Liver (tissue), 9 donors: Measurements from ENCODE around the gene ZIK1. TPM values are rescaled to one million over a fixed set of nuclear protein-coding genes. Genes with fewer than 3 reads are reported as not detected.
A peak's percentile ranks its signal among the peaks of the same experiment; 100 is the strongest.

Source experiments
- DNase-seq: peaks from one replicate; pipeline ENCODE4 v3.0.0-alpha.2; 2017; ENCODE audit warnings: low spot score
- H3K27ac ChIP-seq, 2 donors: one replicate each; pipeline ENCODE4 v1.7.0; 2013; ENCODE audit warnings: inconsistent platforms in 2 of 2, low read length in 2 of 2, control low read depth in 1 of 2, low read depth in 1 of 2, mild to moderate bottlenecking in 1 of 2
- H3K27me3 ChIP-seq, 4 donors: one replicate each; pipeline versions ENCODE4 v1.6.1 to v1.7.0; 2013; ENCODE audit warnings: low read length in 3 of 4, inconsistent platforms in 1 of 4, mild to moderate bottlenecking in 1 of 4, moderate library complexity in 1 of 4; ENCODE audit not compliant: control insufficient read depth in 4 of 4, insufficient read depth in 4 of 4
- H3K36me3 ChIP-seq, 4 donors: one replicate each; pipeline versions ENCODE4 v1.6.1 to v1.7.0; 2013; ENCODE audit warnings: low read length in 3 of 4, mild to moderate bottlenecking in 3 of 4, low read depth in 1 of 4, moderate library complexity in 1 of 4; ENCODE audit not compliant: control insufficient read depth in 4 of 4, insufficient read depth in 3 of 4
- H3K4me1 ChIP-seq, 4 donors: one replicate each; pipeline versions ENCODE4 v1.6.1 to v1.7.0; 2013; ENCODE audit warnings: low read length in 3 of 4, mild to moderate bottlenecking in 3 of 4, moderate library complexity in 1 of 4; ENCODE audit not compliant: control insufficient read depth in 4 of 4, insufficient read depth in 4 of 4
- H3K4me3 ChIP-seq, 3 donors: one replicate each; pipeline versions ENCODE4 v1.6.1 to v1.7.0; 2013; ENCODE audit warnings: low read length in 3 of 3, control low read depth in 1 of 3, low read depth in 1 of 3, mild to moderate bottlenecking in 1 of 3
- H3K9ac ChIP-seq, 2 donors: one replicate each; pipeline ENCODE4 v1.7.0; 2013; ENCODE audit warnings: low read length in 2 of 2, mild to moderate bottlenecking in 2 of 2, moderate library complexity in 2 of 2, control low read depth in 1 of 2, low read depth in 1 of 2
- H3K9me3 ChIP-seq, 4 donors: one replicate each; pipeline versions ENCODE4 v1.6.1 to v1.7.0; 2013; ENCODE audit warnings: low read length in 3 of 4; ENCODE audit not compliant: control insufficient read depth in 4 of 4
- EGR1 ChIP-seq, 2 donors: IDR thresholded peaks; 2 replicates each; pipeline ENCODE4 v1.6.1; 2016 to 2018; ENCODE audit warnings: antibody characterized with exemption in 2 of 2, low read depth in 2 of 2
- FOXA1 ChIP-seq: IDR thresholded peaks from 2 replicates; pipeline ENCODE4 v1.6.1; 2016; ENCODE audit warnings: antibody characterized with exemption
- FOXA2 ChIP-seq: IDR thresholded peaks from 2 replicates; pipeline ENCODE4 v1.6.1; 2016; ENCODE audit warnings: antibody characterized with exemption
- GABPA ChIP-seq, 2 donors: IDR thresholded peaks in 1 of 2; conservative IDR thresholded peaks in 1 of 2; 2 replicates each; pipeline ENCODE4 v1.6.1; 2016; ENCODE audit warnings: antibody characterized with exemption in 2 of 2, mild to moderate bottlenecking in 1 of 2, moderate library complexity in 1 of 2
- HNF4A ChIP-seq, 2 donors: conservative IDR thresholded peaks; 2 replicates each; pipeline ENCODE4 v1.6.1; 2016; ENCODE audit warnings: antibody characterized with exemption in 2 of 2, mild to moderate bottlenecking in 2 of 2
- HNF4G ChIP-seq: IDR thresholded peaks from 2 replicates; pipeline ENCODE4 v1.6.1; 2016; ENCODE audit warnings: antibody characterized with exemption
- JUND ChIP-seq, 2 donors: IDR thresholded peaks; 2 replicates each; pipeline ENCODE4 v1.6.1; 2016; ENCODE audit warnings: antibody characterized with exemption in 2 of 2
- NR2F2 ChIP-seq: IDR thresholded peaks from 2 replicates; pipeline ENCODE4 v1.6.1; 2016; ENCODE audit warnings: antibody characterized with exemption
- RAD21 ChIP-seq, 2 donors: IDR thresholded peaks; 2 replicates each; pipeline ENCODE4 v1.6.1; 2016; ENCODE audit warnings: antibody characterized with exemption in 2 of 2, mild to moderate bottlenecking in 2 of 2
- RXRA ChIP-seq, 2 donors: IDR thresholded peaks; 2 replicates each; pipeline ENCODE4 v1.6.1; 2017 to 2018; ENCODE audit warnings: antibody characterized with exemption in 2 of 2, mild to moderate bottlenecking in 1 of 2
- SP1 ChIP-seq: IDR thresholded peaks from 2 replicates; pipeline ENCODE4 v1.6.1; 2018; ENCODE audit warnings: antibody characterized with exemption, mild to moderate bottlenecking
- TAF1 ChIP-seq: conservative IDR thresholded peaks from 2 replicates; pipeline ENCODE4 v1.6.1; 2016; ENCODE audit warnings: antibody characterized with exemption, mild to moderate bottlenecking
- YY1 ChIP-seq: IDR thresholded peaks from 2 replicates; pipeline ENCODE4 v1.6.1; 2016; ENCODE audit warnings: antibody characterized with exemption, mild to moderate bottlenecking
- WGBS: extraction: QIAGEN DNeasy Blood & Tissue Kit; methylation state at CpG from one replicate; pipeline ENCODE4 v1.1.7; 2013; 5-methylcytosine and 5-hydroxymethylcytosine counted together
- polyA plus RNA-seq, 2 donors: library from polyadenylated mRNA; stranded (reverse) in 1 of 2; unstranded in 1 of 2; fragments of 200-250 nt in 1 of 2; fragments of >200 nt in 1 of 2; fragmentation: Nextera tagmentation in 1 of 2; extraction: Ambion mirVana in 1 of 2; gene quantifications; one replicate each; pipeline versions ENCODE4 v1.2.1 to v1.2.3, GENCODE V29; 2013 to 2015
- total RNA-seq, 2 donors: library from RNA; depleted of rRNA; stranded (reverse); fragments of >200 nt; gene quantifications; one replicate each; pipeline ENCODE4 v1.2.3, GENCODE V29; 2014
- TF ChIP-seq, protein P1 (sequence below): IDR thresholded peaks from 2 replicates; pipeline ENCODE4 v1.6.1; 2016; ENCODE audit warnings: antibody characterized with exemption
- TF ChIP-seq, protein P2 (sequence below): IDR thresholded peaks from 2 replicates; pipeline ENCODE4 v1.6.1; 2016; ENCODE audit warnings: antibody characterized with exemption
- TF ChIP-seq, protein P3 (sequence below): IDR thresholded peaks from 2 replicates; pipeline ENCODE4 v1.6.1; 2016; ENCODE audit warnings: antibody characterized with exemption
- TF ChIP-seq, protein P4 (sequence below): fragments of 150-350 bp; IDR thresholded peaks from 2 replicates; pipeline ENCODE4 v1.5.1; 2017; ENCODE audit warnings: improper control_type of control experiment, low read depth, low read length; ENCODE audit not compliant: missing input control
- donor health status: healthy.
- donor health status: healthy.
- donor health status: healthy.
- donor health status: healthy.
- donor health status: healthy.

ZIK1 gene
- total RNA-seq (1 to 10 TPM; 1.2 to 8.6 TPM), polyA plus RNA-seq (under 1 TPM; 0.29 to 0.60 TPM)

DNA sequence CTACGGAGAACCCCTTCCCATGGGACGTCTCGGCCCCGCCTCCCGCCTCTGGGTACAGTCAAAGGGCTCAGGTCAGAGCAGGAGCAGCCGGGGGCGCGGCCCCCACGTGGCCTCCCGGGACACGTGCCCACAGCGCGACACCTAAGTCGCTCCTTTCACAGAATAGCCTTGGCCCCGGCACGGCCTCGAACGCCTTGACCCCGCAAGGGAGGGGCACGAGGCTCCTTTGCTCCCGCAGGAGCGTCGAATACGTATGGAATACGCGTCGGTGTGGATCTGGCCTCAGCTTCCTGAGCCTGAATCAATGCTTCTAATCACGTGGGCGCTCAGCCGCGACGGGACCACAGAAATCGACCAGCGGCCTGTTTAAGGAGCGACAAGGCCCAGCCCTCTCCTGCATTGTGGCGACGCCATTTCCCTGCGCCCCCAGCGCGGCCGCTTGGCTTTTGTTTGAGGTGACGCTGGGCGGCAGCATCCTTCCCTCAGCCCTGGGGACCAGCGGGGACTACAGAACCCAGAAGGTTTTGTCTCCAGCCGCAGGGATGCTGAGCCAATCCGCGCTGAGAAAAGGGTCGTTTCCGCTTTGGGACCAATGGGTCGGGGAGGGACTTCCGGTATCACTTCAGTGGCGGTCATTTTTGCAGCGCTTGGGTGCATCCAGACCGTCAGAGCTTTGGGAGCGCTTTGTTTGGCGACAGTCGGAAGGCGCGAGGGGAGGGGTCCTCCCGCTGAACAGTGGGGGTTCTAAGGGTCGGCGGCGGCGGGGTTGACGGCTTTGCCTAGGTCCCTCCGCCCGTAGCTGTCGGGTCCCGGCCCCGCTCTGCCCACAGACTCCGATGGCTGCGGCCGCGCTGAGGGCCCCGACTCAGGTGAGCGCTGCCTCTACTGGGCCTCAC is at the start of gene ZIK1:
Gene ZIK1, plus strand, starts transcription at position 625 of the 896 bp plus-strand sequence. Its CDS starts 212 bp downstream, at position 837.
- H3K27ac ChIP-seq, result no peak within 1 kb of the TSS
- peak; percentile 86 for DNase-seq
- peaks cover 0 to 3% (median 3%) of the 10 kb centered on the region in 4 donors for H3K4me1 ChIP-seq
- H3K9ac ChIP-seq, result peak within 1 kb of the TSS in 1 of 2 donors; percentile 18
- no peak for TF ChIP-seq EGR1 (IDR thresholded peaks at IDR 0.05; ENCODE audit: low read depth in 2 of 2)
- peak in 1 of 2 donors; percentile 8 for TF ChIP-seq RAD21 (IDR thresholded peaks at IDR 0.05)
- TF ChIP-seq GABPA (IDR thresholded peaks at IDR 0.05 in 1 of 2, conservative IDR thresholded peaks at IDR 0.05 in 1 of 2), result peak; percentile 83 to 94
- TF ChIP-seq NR2F2, result peak; percentile 46
- TF ChIP-seq HNF4G, result no peak
- no peak for TF ChIP-seq TAF1
- TF ChIP-seq, protein P1, sequence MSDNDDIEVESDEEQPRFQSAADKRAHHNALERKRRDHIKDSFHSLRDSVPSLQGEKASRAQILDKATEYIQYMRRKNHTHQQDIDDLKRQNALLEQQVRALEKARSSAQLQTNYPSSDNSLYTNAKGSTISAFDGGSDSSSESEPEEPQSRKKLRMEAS, result peak; percentile 67
- TF ChIP-seq, protein P2, sequence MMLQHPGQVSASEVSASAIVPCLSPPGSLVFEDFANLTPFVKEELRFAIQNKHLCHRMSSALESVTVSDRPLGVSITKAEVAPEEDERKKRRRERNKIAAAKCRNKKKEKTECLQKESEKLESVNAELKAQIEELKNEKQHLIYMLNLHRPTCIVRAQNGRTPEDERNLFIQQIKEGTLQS, result no peak
- peak; percentile 45 for TF ChIP-seq YY1
- H3K36me3 ChIP-seq, result peaks cover 0 to 5% (median under 1%) of the 10 kb centered on the region in 4 donors
- 6% methylated on average over 76 of the region's 76 CpGs for WGBS
- H3K9me3 ChIP-seq, result peaks cover 20 to 51% (median 39%) of the 10 kb centered on the region in 4 donors
- peak within 1 kb of the TSS; percentile 51 to 68 (median 51) for H3K4me3 ChIP-seq
- H3K27me3 ChIP-seq, result peaks cover 0 to 4% (median 0%) of the 10 kb centered on the region in 4 donors

DNA sequence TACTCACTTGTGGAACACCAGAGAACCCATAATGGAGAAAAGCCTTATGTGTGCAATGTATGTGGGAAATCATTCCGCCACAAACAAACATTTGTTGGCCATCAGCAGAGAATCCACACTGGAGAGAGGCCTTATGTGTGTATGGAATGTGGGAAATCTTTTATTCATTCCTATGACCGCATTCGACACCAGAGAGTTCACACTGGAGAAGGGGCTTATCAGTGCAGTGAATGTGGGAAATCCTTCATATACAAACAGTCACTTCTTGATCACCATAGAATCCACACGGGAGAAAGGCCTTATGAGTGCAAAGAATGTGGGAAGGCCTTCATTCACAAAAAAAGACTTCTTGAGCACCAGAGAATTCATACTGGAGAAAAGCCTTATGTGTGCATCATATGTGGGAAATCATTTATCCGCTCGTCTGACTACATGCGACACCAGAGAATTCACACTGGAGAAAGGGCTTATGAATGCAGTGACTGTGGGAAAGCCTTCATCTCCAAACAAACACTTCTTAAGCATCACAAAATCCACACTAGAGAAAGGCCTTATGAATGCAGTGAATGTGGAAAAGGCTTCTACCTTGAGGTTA is 45.9 kb upstream of the ZIK1 start:
- no peaks in the 10 kb centered on the region for H3K27me3 ChIP-seq
- 99% methylated on average over 7 of the region's 7 CpGs for WGBS
- no peaks in the 10 kb centered on the region for H3K4me1 ChIP-seq
- H3K9ac ChIP-seq, result no peak overlapping the region
- peak overlapping the region in 2 of 3 donors; percentile 51 to 78 for H3K4me3 ChIP-seq
- TF ChIP-seq, protein P2, result no peak
- no peak for DNase-seq
- peaks cover 60 to 97% (median 82%) of the 10 kb centered on the region in 4 donors for H3K9me3 ChIP-seq
- peaks cover 11 to 69% (median 65%) of the 10 kb centered on the region in 4 donors for H3K36me3 ChIP-seq
- no peak overlapping the region for H3K27ac ChIP-seq

DNA sequence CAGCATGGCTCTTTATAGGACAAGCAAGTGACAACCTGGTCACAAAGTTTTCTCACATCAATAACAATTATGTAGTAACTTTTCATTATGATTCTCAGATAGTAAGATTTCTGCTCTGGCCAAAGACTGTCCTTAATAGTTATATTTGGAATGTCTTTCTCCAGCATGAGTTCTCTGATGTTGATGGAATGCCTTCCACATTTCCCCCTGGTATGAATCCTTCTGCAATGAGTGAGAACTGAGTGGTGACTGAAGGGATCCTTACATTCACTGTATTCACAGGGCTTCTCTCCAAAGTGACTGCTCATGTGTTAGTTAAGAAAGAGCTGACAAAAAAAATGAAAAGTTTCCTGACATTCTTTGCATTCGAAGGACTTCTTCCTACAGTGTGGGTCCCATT is 37.4 kb upstream of the ZIK1 start:
- H3K9ac ChIP-seq, result no peak overlapping the region
- peaks cover 54 to 97% (median 76%) of the 10 kb centered on the region in 4 donors for H3K9me3 ChIP-seq
- no peak for DNase-seq
- H3K4me1 ChIP-seq, result no peaks in the 10 kb centered on the region
- H3K36me3 ChIP-seq, result peaks cover 45 to 94% (median 88%) of the 10 kb centered on the region in 4 donors
- H3K27me3 ChIP-seq, result no peaks in the 10 kb centered on the region
- WGBS, result 96% methylated on average over 1 of the region's 1 CpG
- H3K27ac ChIP-seq, result no peak overlapping the region
- peak overlapping the region in 2 of 3 donors; percentile 22 to 80 for H3K4me3 ChIP-seq
- TF ChIP-seq SP1 (no peak), TAF1 (no peak), HNF4A (conservative IDR thresholded peaks at IDR 0.05) (no peak), GABPA (IDR thresholded peaks at IDR 0.05 in 1 of 2, conservative IDR thresholded peaks at IDR 0.05 in 1 of 2) (no peak), RXRA (IDR thresholded peaks at IDR 0.05) (no peak), EGR1 (IDR thresholded peaks at IDR 0.05; ENCODE audit: low read depth in 2 of 2) (no peak), NR2F2 (no peak), JUND (IDR thresholded peaks at IDR 0.05) (no peak), HNF4G (no peak), RAD21 (IDR thresholded peaks at IDR 0.05) (no peak), FOXA2 (no peak), FOXA1 (no peak), YY1 (no peak)
- TF ChIP-seq, protein P2, result no peak
- TF ChIP-seq, protein P3, sequence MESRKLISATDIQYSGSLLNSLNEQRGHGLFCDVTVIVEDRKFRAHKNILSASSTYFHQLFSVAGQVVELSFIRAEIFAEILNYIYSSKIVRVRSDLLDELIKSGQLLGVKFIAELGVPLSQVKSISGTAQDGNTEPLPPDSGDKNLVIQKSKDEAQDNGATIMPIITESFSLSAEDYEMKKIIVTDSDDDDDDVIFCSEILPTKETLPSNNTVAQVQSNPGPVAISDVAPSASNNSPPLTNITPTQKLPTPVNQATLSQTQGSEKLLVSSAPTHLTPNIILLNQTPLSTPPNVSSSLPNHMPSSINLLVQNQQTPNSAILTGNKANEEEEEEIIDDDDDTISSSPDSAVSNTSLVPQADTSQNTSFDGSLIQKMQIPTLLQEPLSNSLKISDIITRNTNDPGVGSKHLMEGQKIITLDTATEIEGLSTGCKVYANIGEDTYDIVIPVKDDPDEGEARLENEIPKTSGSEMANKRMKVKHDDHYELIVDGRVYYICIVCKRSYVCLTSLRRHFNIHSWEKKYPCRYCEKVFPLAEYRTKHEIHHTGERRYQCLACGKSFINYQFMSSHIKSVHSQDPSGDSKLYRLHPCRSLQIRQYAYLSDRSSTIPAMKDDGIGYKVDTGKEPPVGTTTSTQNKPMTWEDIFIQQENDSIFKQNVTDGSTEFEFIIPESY, result no peak
- TF ChIP-seq, protein P4, sequence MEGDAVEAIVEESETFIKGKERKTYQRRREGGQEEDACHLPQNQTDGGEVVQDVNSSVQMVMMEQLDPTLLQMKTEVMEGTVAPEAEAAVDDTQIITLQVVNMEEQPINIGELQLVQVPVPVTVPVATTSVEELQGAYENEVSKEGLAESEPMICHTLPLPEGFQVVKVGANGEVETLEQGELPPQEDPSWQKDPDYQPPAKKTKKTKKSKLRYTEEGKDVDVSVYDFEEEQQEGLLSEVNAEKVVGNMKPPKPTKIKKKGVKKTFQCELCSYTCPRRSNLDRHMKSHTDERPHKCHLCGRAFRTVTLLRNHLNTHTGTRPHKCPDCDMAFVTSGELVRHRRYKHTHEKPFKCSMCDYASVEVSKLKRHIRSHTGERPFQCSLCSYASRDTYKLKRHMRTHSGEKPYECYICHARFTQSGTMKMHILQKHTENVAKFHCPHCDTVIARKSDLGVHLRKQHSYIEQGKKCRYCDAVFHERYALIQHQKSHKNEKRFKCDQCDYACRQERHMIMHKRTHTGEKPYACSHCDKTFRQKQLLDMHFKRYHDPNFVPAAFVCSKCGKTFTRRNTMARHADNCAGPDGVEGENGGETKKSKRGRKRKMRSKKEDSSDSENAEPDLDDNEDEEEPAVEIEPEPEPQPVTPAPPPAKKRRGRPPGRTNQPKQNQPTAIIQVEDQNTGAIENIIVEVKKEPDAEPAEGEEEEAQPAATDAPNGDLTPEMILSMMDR, result no peak
